LNCaP clone FGC (cell line): ENCODE data around the gene NUDT16L1.

Experiments used
- DNase-seq: peaks from one replicate; pipeline ENCODE4 v3.0.0-alpha.2; 2011; ENCODE audit warnings: low read depth
- H3K4me3 ChIP-seq: 2 replicates; pipeline ENCODE4 v1.5.1; 2011; ENCODE audit warnings: mild to moderate bottlenecking, low read depth, low read length, control low read depth
- CTCF ChIP-seq: IDR thresholded peaks from 2 replicates; pipeline ENCODE4 v1.5.1; 2012; ENCODE audit warnings: mild to moderate bottlenecking; ENCODE audit not compliant: control insufficient read depth, insufficient read depth; ENCODE audit errors: extremely low read depth

Gene NUDT16L1

GRCh38 chr16:4713663-4714501 lies 20.5 kb downstream of the NUDT16L1 start:
- H3K4me3 ChIP-seq: no peak overlapping the region
- no peak for TF ChIP-seq CTCF
- no peak for DNase-seq

- no peak for DNase-seq
- TF ChIP-seq CTCF: no peak
- no peak overlapping the region for H3K4me3 ChIP-seq
Observed at GRCh38 chr16:4714996-4715395, 21.6 kb downstream of the NUDT16L1 start.

- DNase-seq: no peak
- no peak for TF ChIP-seq CTCF
- H3K4me3 ChIP-seq: no peak overlapping the region
Observed at GRCh38 chr16:4718466-4718865, 25.1 kb downstream of the NUDT16L1 start.

GRCh38 chr16:4723071-4723767 lies 29.9 kb downstream of the NUDT16L1 start:
- H3K4me3 ChIP-seq: no peak overlapping the region
- TF ChIP-seq CTCF: no peak
- DNase-seq: no peak

GRCh38 chr16:4724661-4725270 lies 31.4 kb downstream of the NUDT16L1 start:
- no peak for TF ChIP-seq CTCF
- DNase-seq: no peak
- no peak overlapping the region for H3K4me3 ChIP-seq

GRCh38 chr16:4726616-4727015 lies 33.3 kb downstream of the NUDT16L1 start:
- no peak for DNase-seq
- TF ChIP-seq CTCF: no peak
- H3K4me3 ChIP-seq: no peak overlapping the region
